Brain microvascular endothelial cell (primary cell): ENCODE data around the gene HIRA.
"Not testable (repeated sequence)": the region's sequence is repeated elsewhere in the genome, so short reads cannot be mapped to it uniquely, and the experiment has no call there.

ENCODE experiments used
- DNase-seq: peaks from one replicate; pipeline ENCODE4 v3.0.0-alpha.2; 2020
- H3K27ac ChIP-seq: fragments of 250-450 bp; sonication (Bioruptor Pico); 2 replicates; pipeline ENCODE4 v1.5.1; 2020; ENCODE audit warnings: mild to moderate bottlenecking, moderate library complexity
- H3K27me3 ChIP-seq: fragments of 250-450 bp; sonication (Bioruptor Pico); replicated peaks from 2 replicates; pipeline ENCODE4 v1.5.1; 2020; ENCODE audit warnings: mild to moderate bottlenecking
- H3K36me3 ChIP-seq: fragments of 250-450 bp; sonication (Bioruptor Pico); replicated peaks from 2 replicates; pipeline ENCODE4 v1.5.1; 2020; ENCODE audit warnings: mild to moderate bottlenecking
- H3K4me3 ChIP-seq: 2 replicates; pipeline ENCODE4 v1.5.1; 2011; ENCODE audit warnings: low read depth, mild to moderate bottlenecking, control low read depth, low read length, moderate library complexity
- in situ Hi-C: cut with HindIII; loops from 2 replicates; pipeline ENCODE4 v1.10.0; 2017; ENCODE audit warnings: low sequenced_read_pairs, low pct_ligation_motif_present
- TF ChIP-seq, protein P1 (sequence below): IDR thresholded peaks from 2 replicates; pipeline ENCODE4 v1.5.1; 2011; ENCODE audit warnings: low read depth, mild to moderate bottlenecking, moderate library complexity, low read length, control low read depth, inconsistent platforms; ENCODE audit errors: missing control alignments

The HIRA gene

DNA sequence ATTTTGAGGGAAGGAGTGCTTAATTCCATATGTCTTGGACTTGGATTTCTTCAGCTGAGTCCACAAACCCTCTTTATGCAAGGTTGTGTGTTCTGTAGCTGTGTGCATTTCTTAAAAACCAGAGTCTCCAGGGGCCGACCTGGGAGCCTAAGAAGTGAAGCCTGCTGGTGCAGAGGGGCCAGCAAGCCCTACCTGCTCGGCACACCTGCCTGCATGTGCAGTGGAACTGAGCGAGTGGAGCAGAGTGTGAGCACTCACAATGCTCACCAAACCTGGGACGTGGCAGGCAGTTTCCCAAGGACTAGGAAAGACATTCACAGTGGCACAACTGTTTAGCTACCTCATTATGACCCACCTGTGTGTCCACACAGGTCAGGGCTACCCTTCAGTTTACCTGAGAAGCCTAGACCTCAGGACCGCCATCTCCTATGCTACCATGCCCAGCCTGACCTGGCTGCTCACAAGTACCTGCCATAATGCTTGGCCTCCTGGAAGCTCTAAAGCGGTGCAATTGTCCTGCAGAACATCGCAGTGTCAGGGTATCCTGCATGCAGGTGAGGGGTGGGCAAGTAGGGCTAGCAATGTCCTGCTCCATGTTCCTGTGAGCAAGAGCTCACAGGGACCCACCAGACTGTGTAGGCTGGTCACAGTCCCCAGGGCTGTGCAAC is 12.1 kb upstream of the HIRA start:
- Histone ChIP-seq H3K27me3 (no peaks in the 10 kb centered on the region), H3K27ac (no peak overlapping the region), H3K4me3 (no peak overlapping the region), H3K36me3 (peaks cover 17% of the 10 kb centered on the region)
- in situ Hi-C loops, result no loop called here
- TF ChIP-seq, protein P1, sequence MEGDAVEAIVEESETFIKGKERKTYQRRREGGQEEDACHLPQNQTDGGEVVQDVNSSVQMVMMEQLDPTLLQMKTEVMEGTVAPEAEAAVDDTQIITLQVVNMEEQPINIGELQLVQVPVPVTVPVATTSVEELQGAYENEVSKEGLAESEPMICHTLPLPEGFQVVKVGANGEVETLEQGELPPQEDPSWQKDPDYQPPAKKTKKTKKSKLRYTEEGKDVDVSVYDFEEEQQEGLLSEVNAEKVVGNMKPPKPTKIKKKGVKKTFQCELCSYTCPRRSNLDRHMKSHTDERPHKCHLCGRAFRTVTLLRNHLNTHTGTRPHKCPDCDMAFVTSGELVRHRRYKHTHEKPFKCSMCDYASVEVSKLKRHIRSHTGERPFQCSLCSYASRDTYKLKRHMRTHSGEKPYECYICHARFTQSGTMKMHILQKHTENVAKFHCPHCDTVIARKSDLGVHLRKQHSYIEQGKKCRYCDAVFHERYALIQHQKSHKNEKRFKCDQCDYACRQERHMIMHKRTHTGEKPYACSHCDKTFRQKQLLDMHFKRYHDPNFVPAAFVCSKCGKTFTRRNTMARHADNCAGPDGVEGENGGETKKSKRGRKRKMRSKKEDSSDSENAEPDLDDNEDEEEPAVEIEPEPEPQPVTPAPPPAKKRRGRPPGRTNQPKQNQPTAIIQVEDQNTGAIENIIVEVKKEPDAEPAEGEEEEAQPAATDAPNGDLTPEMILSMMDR, result no peak
- no peak for DNase-seq

DNA sequence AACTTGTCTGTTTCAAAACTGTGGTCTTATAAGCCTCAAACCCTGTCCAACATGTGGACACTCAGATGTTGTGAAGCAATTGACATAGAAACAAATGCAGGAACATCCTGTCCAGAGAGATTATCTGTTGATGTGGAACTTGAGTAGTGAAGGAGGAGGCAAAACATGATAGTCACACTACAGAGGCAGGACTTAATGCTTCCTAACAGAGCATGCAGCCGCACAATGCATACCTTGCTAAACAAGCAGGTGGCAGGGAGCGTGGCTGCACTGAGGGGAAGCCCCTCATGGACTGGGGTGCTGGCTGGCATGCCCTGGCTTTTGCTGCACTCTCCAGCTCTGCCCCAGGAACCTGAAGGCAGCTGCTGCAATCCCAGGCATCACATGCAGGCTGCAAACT is 10.6 kb upstream of the HIRA start:
- in situ Hi-C loops, result no loop called here
- Histone ChIP-seq H3K27me3 (no peaks in the 10 kb centered on the region), H3K36me3 (peaks cover 16% of the 10 kb centered on the region), H3K27ac (no peak overlapping the region), H3K4me3 (no peak overlapping the region)
- no peak for DNase-seq
- TF ChIP-seq, protein P1, result no peak

DNA sequence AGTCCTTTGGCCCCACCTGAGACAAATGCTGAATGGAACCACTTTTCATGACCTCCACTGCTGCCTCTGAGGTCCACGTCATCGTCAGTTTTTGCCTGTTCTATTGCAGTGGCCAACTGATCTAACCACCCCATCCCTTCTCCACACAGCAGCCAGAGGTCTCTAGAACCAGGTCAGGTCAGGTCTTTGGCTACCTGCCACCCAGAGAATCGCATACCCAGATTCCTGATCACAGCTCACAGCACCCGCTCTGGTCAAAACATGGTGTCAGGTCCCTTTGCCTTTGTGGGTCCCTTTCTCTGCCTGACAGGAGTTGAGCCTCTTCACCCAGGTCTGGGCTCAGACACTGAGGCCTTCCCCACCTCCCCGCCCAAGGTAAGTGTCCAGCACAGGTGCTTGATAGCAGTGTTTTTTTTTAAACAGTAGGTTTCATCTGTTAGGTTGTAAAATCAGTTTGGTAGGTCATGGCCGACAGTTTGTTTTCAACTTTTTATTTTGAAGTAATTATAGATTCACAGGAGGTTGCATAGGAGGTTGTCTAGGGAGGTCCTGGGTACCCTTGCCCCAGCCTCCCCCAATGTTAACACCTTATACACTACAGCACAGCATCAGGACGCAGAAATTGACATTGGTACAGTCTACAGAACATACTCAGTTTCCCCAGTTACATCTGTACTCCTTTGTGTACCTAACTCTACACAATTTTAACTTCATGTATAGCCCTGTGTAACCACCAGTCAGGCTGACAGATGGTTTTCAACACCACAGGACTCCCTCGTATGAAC is 9.1 kb upstream of the HIRA start:
- no peak overlapping the region for H3K4me3 ChIP-seq
- H3K27ac ChIP-seq, result no peak overlapping the region
- DNase-seq, result no peak
- TF ChIP-seq, protein P1, result no peak
- in situ Hi-C loops, result no loop called here
- no peaks in the 10 kb centered on the region for H3K27me3 ChIP-seq
- peaks cover 20% of the 10 kb centered on the region for H3K36me3 ChIP-seq

DNA sequence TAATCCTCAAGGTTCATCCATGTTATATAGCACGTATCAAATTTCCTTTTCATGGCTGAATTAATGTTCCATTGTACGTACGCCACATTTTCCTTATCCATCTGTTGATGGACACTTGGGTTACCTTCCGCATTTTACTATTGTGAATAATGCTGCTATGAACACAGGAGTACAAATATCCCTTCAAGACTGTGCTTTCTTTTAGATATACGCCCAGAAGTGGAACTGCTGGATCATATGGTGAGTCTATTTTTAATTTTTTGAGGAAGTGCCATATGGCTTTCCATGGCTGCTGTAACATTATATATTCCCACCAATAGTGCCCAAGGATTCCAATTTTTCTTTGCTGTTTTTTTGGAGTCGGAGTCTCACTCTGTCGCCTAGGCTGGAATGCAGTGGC is 6.8 kb upstream of the HIRA start:
- TF ChIP-seq, protein P1, result no peak
- Histone ChIP-seq H3K4me3 (no peak overlapping the region), H3K27ac (no peak overlapping the region), H3K27me3 (no peaks in the 10 kb centered on the region), H3K36me3 (peaks cover 19% of the 10 kb centered on the region)
- in situ Hi-C loops, result no loop called here
- no peak for DNase-seq

DNA sequence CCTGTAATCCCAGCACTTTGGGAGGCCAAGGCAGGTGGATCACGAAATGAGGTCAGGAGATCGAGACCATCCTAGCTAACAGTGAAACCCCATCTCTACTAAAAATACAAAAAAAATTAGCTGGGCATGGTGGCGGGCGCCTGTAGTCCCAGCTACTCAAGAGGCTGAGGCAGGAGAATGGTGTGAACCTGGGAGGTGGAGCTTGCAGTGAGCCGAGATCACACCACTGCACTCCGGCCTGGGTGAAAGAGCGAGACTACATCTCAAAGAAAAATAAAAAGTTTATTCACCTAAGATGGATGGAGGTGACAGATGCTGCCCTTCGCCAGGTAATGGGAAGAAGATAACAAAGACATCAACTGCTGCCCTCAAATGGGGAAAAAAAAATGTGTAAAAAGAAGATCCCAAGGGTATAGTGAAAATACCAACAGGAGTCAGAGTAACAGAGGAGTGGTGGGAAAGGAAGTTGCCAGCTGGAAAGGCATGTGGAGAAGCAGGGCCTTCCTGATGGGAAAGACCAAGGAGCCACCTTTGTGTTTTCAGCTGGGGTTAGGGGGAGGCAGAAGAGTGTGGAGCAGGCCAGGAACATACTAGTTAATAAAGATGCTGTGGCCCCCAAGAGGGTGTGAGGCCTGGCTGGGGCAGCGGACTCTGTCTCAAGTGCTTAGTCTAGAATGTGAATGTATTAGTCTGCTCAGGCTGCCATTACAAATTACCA is 5.1 kb upstream of the HIRA start:
- H3K36me3 ChIP-seq, result peaks cover 18% of the 10 kb centered on the region
- DNase-seq, H3K4me3 ChIP-seq, in situ Hi-C loops, H3K27me3 ChIP-seq, H3K27ac ChIP-seq: not testable (repeated sequence)
